ENCODE measurements around the gene MTRFR. TPM values are rescaled to one million over a fixed set of nuclear protein-coding genes. Genes with fewer than 3 reads are reported as not detected.
"Not testable (repeated sequence)": the region's sequence is repeated elsewhere in the genome, so short reads cannot be mapped to it uniquely, and the experiment has no call there.

MTRFR gene
- polyA plus RNA-seq, 1 experiment: 12.7 TPM

DNA sequence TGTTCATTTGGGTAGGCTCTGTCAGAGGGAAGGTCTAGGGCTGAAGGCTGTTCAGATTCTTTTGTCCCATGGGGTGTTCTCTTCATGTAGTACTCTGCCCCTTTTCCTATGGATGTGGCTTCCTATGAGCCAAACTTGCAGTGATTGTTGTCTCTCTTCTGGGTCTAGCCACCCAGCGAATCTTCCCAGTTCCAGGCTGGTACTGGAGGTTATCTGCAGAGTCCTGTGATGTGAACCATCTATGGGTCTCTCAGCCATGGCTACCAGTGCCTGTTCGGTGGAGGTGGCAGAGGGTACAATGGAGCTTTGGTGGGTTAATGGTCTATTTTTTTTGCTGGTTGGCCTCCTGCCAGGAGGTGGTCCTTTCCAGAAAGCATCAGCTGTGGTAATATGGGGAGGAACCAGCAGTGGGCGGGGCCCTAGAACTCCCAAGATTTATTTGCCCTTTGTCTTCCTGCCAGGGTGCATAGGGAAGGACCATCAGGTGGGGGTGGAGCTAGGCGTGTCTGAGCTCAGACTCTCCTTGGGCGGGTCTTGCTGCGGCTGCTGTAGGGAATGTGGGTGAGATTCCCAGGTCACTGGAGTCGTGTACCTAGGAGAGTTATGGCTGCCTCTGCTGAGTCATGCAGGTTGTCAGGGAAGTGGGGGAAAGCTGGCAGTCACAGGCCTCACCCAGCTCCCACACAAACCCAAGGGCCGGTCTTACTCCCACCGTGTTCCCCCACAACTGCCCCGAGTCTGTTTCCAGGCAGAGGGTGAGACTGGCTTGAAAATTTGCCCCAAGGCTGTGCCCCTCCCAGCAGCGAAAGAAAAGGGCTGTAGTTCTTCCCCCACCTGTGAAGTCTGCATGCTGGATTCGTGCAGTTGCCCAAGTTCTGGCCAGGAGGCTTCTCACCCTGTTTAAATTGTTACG lies 17.5 kb downstream of the MTRFR start:
- no peak for DNase-seq (ENCODE audit: low read depth)
- ChIA-PET CTCF (interaction anchor here (0.7 to 2.8 kb wide), 3 partner anchors 12 to 208 kb away, joined by 3 to 22 read pairs (median 3); no protein-coding TSS in a partner anchor), POLR2A (no interaction called here)
- H3K36me3 ChIP-seq (ENCODE audit: control insufficient read depth, insufficient read depth, low read length): peaks cover 19% of the 10 kb centered on the region
- H3K27me3 ChIP-seq (ENCODE audit: control insufficient read depth, insufficient read depth, low read length): no peaks in the 10 kb centered on the region
- no peak for TF ChIP-seq CTCF (IDR thresholded peaks at IDR 0.05; ENCODE audit: insufficient read depth, low read depth, low read length)
- H3K4me3 ChIP-seq (ENCODE audit: low read depth, low read length): no peak overlapping the region

DNA sequence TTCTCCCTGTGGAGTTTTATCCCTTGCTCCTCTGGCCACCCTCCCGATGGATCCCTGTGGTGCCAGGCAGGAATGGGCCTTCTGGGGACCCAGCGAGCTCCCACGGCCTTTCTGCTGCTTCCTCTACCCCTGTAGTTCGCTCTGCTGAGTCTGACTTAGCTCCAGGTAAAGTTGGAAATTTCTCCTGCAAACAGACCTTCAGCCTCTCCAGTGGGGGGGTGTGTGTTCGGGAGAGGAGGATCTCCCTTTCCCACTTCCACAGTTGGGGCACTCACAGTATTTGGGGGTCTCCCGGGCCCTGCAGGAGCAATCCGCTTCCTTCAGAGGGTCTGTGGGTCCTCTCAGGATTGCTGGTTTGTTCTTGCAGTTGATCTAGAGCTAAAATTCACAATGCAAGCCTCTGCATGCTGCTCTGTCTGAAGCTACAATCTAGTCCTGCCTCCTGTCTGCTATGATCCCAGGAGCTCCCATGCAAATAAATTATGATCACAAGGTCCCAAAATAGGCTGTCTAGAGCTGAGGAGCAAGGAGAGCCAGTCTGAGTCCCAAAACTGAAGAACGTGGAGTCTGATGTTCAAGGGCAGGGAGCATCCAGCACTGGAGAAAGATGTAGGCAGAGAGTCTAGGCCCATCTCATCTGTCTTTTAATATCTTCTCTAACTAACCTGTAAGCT lies 18.3 kb downstream of the MTRFR start:
- POLR2A ChIA-PET: no interaction called here
- peaks cover 20% of the 10 kb centered on the region for H3K36me3 ChIP-seq (ENCODE audit: control insufficient read depth, insufficient read depth, low read length)
- CTCF ChIA-PET: interaction anchor here (0.7 to 2.8 kb wide), 3 partner anchors 13 to 208 kb away, joined by 3 to 22 read pairs (median 3); no protein-coding TSS in a partner anchor
- no peak overlapping the region for H3K4me3 ChIP-seq (ENCODE audit: low read depth, low read length)
- TF ChIP-seq CTCF (IDR thresholded peaks at IDR 0.05; ENCODE audit: insufficient read depth, low read depth, low read length): no peak
- no peaks in the 10 kb centered on the region for H3K27me3 ChIP-seq (ENCODE audit: control insufficient read depth, insufficient read depth, low read length)
- DNase-seq (ENCODE audit: low read depth): no peak

DNA sequence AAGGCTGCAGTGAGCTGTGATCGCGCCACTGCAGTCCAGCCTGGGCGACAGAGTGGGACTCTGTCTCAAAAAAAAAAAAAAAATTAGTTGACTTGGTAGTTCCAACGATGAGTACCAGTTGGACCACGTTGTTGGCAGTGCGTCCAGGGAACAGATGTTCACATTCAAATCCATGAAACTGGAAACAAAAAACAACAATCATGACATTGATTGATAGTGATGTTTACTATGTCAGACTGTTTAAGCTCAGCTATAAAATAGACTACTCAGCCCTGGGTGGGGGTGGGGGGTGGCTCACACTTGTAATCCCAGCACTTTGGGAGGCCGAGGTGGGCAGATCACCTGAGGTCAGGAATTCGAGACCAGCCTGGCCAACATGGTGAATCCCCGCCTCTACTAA lies 19.1 kb downstream of the MTRFR start:
- peaks cover 20% of the 10 kb centered on the region for H3K36me3 ChIP-seq (ENCODE audit: control insufficient read depth, insufficient read depth, low read length)
- H3K27me3 ChIP-seq (ENCODE audit: control insufficient read depth, insufficient read depth, low read length); H3K4me3 ChIP-seq (ENCODE audit: low read depth, low read length); DNase-seq (ENCODE audit: low read depth); POLR2A ChIA-PET: not testable (repeated sequence)
- CTCF ChIA-PET: interaction anchor here (2.8 kb wide), 1 partner anchor 14 kb away, joined by 22 read pairs; no protein-coding TSS in a partner anchor

DNA sequence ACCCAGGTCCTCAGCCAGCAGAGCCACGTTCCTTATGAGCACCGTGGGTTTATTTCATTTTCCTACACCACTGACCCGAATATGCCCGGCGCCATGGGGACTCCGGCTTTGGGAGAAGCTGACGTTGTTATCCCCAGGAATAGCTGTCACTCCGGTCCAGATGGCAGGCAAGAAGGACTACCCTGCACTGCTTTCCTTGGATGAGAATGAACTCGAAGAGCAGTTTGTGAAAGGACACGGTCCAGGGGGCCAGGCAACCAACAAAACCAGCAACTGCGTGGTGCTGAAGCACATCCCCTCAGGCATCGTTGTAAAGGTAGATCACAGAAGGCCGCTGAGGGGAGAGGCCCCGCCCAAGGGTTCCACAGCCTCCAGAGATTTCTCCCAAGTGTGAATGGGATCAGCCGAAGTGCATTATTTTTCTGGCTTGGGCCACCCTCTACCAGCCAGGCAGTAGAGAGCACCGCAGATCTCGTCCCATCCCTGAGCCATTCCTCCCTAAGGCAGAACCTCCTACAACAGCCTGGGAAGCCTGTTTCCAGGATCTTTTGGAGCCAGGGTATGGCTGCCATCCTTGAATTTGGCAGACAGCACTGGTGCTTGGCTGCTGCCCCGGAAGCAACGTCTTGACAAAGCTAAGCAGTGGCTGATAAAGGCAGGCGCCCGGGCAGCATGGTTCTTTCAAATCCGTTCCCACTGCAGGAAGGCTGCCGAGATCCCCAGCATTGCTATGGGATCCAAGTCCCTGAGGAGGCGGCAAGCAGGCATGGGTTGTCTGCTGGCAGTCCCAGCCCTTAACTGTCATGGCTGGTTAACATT lies 20.6 kb downstream of the MTRFR start:
- no peak for DNase-seq (ENCODE audit: low read depth)
- ChIA-PET CTCF (interaction anchor here (1.4 kb wide), 1 partner anchor 16 kb away, joined by 7 read pairs; no protein-coding TSS in a partner anchor), POLR2A (no interaction called here)

More for the DNA sequence above, 20.6 kb downstream of the MTRFR start:
- Histone ChIP-seq H3K27me3 (ENCODE audit: control insufficient read depth, insufficient read depth, low read length) (no peaks in the 10 kb centered on the region), H3K36me3 (ENCODE audit: control insufficient read depth, insufficient read depth, low read length) (peaks cover 24% of the 10 kb centered on the region), H3K4me3 (ENCODE audit: low read depth, low read length) (no peak overlapping the region)
- TF ChIP-seq CTCF (IDR thresholded peaks at IDR 0.05; ENCODE audit: insufficient read depth, low read depth, low read length): no peak
